Spleen (tissue), 11 donors: ENCODE data around the gene PRTG. TPM values are rescaled to one million over a fixed set of nuclear protein-coding genes. Genes with fewer than 3 reads are reported as not detected.

Experiments used
- DNase-seq: peaks from one replicate; pipeline ENCODE4 v3.0.0-alpha.2; 2020
- H3K27ac ChIP-seq, 8 donors: fragments of 200-600 bp; sonication (generic) in 7 of 8; 1 replicate in 4 of 8; 2 replicates in 4 of 8; pipeline versions ENCODE4 v1.5.0 to v1.8.0; 2016 to 2021; ENCODE audit warnings: inconsistent platforms in 4 of 8, mild to moderate bottlenecking in 4 of 8, moderate library complexity in 1 of 8
- H3K27me3 ChIP-seq, 7 donors: fragments of 200-600 bp; sonication (generic) in 6 of 7; replicated peaks in 1 of 7; 1 replicate in 4 of 7; 2 replicates in 3 of 7; pipeline versions ENCODE4 v1.5.0 to v1.8.0; 2016 to 2021; ENCODE audit warnings: inconsistent platforms in 3 of 7, mild to moderate bottlenecking in 1 of 7
- H3K36me3 ChIP-seq, 6 donors: fragments of 200-600 bp; sonication (generic) in 5 of 6; 1 replicate in 4 of 6; 2 replicates in 2 of 6; pipeline versions ENCODE4 v1.5.0 to v1.8.0; 2016 to 2021; ENCODE audit warnings: inconsistent platforms in 2 of 6
- H3K4me1 ChIP-seq, 6 donors: fragments of 200-600 bp; sonication (generic) in 5 of 6; 1 replicate in 3 of 6; 2 replicates in 3 of 6; pipeline versions ENCODE4 v1.5.0 to v1.8.0; 2016 to 2021; ENCODE audit warnings: inconsistent platforms in 3 of 6
- H3K4me3 ChIP-seq, 8 donors: fragments of 200-600 bp; sonication (generic) in 7 of 8; 1 replicate in 4 of 8; 2 replicates in 4 of 8; pipeline versions ENCODE4 v1.5.0 to v1.8.0; 2016 to 2021; ENCODE audit warnings: inconsistent platforms in 4 of 8, mild to moderate bottlenecking in 4 of 8, moderate library complexity in 2 of 8
- H3K9me3 ChIP-seq, 8 donors: fragments of 200-600 bp; sonication (generic) in 7 of 8; 1 replicate in 4 of 8; 2 replicates in 4 of 8; pipeline versions ENCODE4 v1.5.0 to v1.8.0; 2016 to 2021; ENCODE audit warnings: inconsistent platforms in 4 of 8
- POLR2A ChIP-seq, 3 donors: fragments of 450-650 bp; IDR thresholded peaks; one replicate each; pipeline ENCODE4 v1.5.1; 2017; ENCODE audit warnings: antibody characterized with exemption in 3 of 3, mild to moderate bottlenecking in 1 of 3
- POLR2AphosphoS5 ChIP-seq, 3 donors: sonication (generic); formaldehyde crosslinking; IDR thresholded peaks; one replicate each; pipeline ENCODE4 v1.5.1; 2017; ENCODE audit warnings: antibody characterized with exemption in 3 of 3
- WGBS, 5 donors: extraction: QIAGEN DNeasy Blood & Tissue Kit in 3 of 5; methylation state at CpG; one replicate each; pipeline versions ENCODE4 v1.1.5 to v1.1.7; 2013 to 2018; 5-methylcytosine and 5-hydroxymethylcytosine counted together
- intact Hi-C: fragments of 100-400 bp; cut with DNase I; formaldehyde crosslinking; loops from one replicate; pipeline ENCODE4 v1.15.0; 2023; ENCODE audit warnings: low total_unique reads
- polyA plus RNA-seq, 3 donors: library from polyadenylated mRNA; stranded (reverse); fragments of 200-250 nt; gene quantifications; one replicate each; pipeline ENCODE4 v1.2.1, GENCODE V29; 2013
- total RNA-seq, 7 donors: library from RNA; depleted of rRNA in 3 of 7; stranded (reverse); fragments of >200 nt in 3 of 7; fragmentation: NEBNext Ultra II Directional in 4 of 7; extraction: Animal tissue kit (Norgen Biotek cat#: 25700) in 4 of 7; gene quantifications; one replicate each; pipeline versions ENCODE4 v1.1.0 to v1.2.1, GENCODE V29; 2016 to 2021
- TF ChIP-seq, protein P1 (sequence below), 11 experiments: fragments of 200-600 bp in 7 of 11; fragments of 450-650 bp in 4 of 11; sonication (generic) in 4 of 11; IDR thresholded peaks in 8 of 11; conservative IDR thresholded peaks in 3 of 11; 1 replicate in 7 of 11; 2 replicates in 4 of 11; pipeline versions ENCODE4 v1.4.0 to v1.8.0; 2016 to 2021; ENCODE audit warnings: antibody characterized with exemption in 11 of 11, inconsistent platforms in 4 of 11, mild to moderate bottlenecking in 1 of 11
- donor health status: healthy with polysubstance abuse.
- donor health status: DM: no; HTN: no; CAD: no; lungs with moderate emphysema.
- donor health status: DM: no; HTN: no; CAD: no.
- donor health status: Bipolar disorder and iron deficiency.
- donor health status: healthy.
- donor health status: DM: no; HTN: no; CAD: no.
- donor health status: DM: yes; HTN: yes; CAD: no.

PRTG gene
- total and polyA plus RNA-seq, 10 donors: 0.02 to 1.4 (median 0.49) TPM

DNA sequence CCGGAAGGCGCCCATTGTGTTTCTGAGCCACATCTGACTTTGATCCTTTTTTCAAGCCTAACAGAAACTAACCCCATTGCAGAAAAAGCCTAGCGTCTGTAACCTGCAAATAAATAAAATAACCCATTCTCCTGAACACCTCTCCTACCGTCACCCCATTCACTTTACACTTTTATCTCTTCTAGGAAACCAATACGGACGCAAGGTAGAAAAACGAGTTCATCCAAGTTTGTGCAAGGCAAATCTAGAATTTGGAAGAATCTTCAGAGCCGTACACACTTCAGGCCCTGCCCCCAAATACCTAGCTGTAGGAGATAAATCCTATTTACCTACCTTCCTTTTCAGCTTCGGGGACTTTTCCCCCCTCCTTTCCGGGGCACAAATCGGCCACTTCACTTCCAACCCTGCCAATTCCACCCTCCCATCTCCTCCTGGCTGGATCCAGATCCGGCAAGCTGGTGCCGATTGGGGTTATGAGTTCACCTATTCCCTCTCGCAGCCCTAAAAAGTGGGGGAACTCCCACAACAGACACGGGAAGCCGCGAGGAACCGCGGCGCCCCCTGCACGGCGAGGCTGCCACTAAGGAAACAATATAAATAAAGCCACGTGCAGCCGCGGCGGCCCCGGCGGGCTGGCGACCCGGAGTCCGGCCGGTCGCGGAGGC lies 987 bp downstream of the PRTG start:
- H3K4me3 ChIP-seq: peak overlapping the region; percentile 35 to 84 (median 62)
- TF ChIP-seq POLR2A (IDR thresholded peaks at IDR 0.05): no peak
- TF ChIP-seq POLR2AphosphoS5 (IDR thresholded peaks at IDR 0.05): no peak
- TF ChIP-seq, protein P1, sequence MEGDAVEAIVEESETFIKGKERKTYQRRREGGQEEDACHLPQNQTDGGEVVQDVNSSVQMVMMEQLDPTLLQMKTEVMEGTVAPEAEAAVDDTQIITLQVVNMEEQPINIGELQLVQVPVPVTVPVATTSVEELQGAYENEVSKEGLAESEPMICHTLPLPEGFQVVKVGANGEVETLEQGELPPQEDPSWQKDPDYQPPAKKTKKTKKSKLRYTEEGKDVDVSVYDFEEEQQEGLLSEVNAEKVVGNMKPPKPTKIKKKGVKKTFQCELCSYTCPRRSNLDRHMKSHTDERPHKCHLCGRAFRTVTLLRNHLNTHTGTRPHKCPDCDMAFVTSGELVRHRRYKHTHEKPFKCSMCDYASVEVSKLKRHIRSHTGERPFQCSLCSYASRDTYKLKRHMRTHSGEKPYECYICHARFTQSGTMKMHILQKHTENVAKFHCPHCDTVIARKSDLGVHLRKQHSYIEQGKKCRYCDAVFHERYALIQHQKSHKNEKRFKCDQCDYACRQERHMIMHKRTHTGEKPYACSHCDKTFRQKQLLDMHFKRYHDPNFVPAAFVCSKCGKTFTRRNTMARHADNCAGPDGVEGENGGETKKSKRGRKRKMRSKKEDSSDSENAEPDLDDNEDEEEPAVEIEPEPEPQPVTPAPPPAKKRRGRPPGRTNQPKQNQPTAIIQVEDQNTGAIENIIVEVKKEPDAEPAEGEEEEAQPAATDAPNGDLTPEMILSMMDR (IDR thresholded peaks at IDR 0.05 in 8 of 11, conservative IDR thresholded peaks at IDR 0.05 in 3 of 11): no peak
- H3K9me3 ChIP-seq: no peaks in the 10 kb centered on the region
- peaks cover 5 to 25% (median 22%) of the 10 kb centered on the region in 6 donors for H3K4me1 ChIP-seq
- peaks cover 0 to 77% (median 37%) of the 10 kb centered on the region in 7 donors for H3K27me3 ChIP-seq
- H3K36me3 ChIP-seq: no peaks in the 10 kb centered on the region
- no peak overlapping the region for H3K27ac ChIP-seq
- WGBS, 5 donors: 2 to 3% (median 3%) methylated on average over 34 of the region's 34 CpGs
- intact Hi-C loops: no loop called here
- no peak for DNase-seq

DNA sequence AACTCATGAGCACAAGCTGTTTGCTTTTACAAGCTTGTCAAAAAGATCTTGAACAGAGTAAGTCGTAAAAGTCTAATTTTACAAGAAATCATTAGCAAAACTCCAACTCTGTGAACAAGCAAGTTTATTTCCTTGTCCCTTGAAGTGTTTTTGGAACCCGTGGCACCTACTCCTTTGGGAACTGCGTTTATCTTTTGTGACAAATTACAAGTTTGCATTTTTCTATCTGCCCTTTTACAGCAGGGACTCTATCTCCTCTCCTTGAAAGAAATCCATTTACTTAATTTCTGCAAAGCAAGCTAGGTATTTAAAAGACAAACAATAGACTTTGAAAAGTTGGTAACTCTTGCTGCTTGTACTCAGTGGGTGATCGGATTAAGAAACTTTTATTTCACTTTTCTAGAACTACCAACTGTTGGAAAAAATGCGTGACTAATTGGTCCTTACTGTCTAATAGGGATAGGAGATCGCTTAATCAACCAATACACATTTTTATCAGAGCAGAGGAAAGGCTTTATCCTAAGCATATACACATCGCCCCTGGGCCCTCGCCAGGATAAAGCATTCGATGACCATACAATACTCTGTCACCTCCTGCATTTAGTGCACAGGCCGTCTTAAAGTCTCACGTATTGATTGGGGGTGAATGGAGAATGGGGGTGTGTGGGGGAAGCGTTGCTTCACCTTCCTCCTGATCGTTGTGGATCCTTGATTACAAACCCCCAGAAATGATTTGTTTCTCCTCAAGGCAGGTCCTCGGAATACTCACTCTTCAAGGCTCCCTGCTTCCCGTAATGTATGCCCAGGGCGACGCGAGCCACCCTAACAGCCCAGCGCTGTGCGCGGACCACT lies 1.7 kb downstream of the PRTG start:
- intact Hi-C loops: no loop called here
- H3K36me3 ChIP-seq: no peaks in the 10 kb centered on the region
- peaks cover 0 to 77% (median 37%) of the 10 kb centered on the region in 7 donors for H3K27me3 ChIP-seq
- no peaks in the 10 kb centered on the region for H3K9me3 ChIP-seq
- DNase-seq: no peak
- H3K4me1 ChIP-seq: peaks cover 5 to 25% (median 22%) of the 10 kb centered on the region in 6 donors
- H3K4me3 ChIP-seq: peak overlapping the region in 4 of 8 donors; percentile 55 to 84 (median 68)
- no peak overlapping the region for H3K27ac ChIP-seq
- 24 to 32% (median 24%) methylated on average over 21 of the region's 21 CpGs for WGBS, 5 donors
- TF ChIP-seq, protein P1 (IDR thresholded peaks at IDR 0.05 in 8 of 11, conservative IDR thresholded peaks at IDR 0.05 in 3 of 11): no peak
- no peak for TF ChIP-seq POLR2A (IDR thresholded peaks at IDR 0.05)
- no peak for TF ChIP-seq POLR2AphosphoS5 (IDR thresholded peaks at IDR 0.05)

DNA sequence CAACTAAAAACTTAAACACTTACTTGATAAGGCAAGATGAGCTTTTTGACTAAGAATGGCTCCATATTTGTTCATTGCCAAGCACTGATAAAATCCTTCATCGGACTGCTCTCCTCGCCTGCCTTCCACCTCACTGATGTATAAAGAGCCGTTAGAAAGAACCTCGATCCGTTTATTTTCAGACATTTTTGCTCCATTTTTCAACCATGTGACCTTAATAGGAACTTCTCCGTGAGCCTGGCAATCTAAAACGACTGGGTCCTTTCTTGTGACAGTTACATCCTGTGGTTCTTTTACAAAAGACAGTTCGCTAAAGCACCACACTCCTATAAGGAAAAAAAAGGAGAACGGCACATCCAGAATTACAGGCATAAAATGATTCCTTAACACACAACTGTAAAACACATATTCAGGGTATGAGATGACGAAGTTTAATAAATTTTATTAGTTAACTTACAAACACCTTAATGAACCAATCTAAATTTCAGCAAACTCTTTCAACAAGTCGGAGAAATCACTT lies 2.5 kb downstream of the PRTG start:
- TF ChIP-seq POLR2A (IDR thresholded peaks at IDR 0.05): no peak
- no peak for TF ChIP-seq POLR2AphosphoS5 (IDR thresholded peaks at IDR 0.05)
- TF ChIP-seq, protein P1 (IDR thresholded peaks at IDR 0.05 in 8 of 11, conservative IDR thresholded peaks at IDR 0.05 in 3 of 11): no peak
- Histone ChIP-seq H3K4me3 (no peak overlapping the region), H3K4me1 (peaks cover 5 to 25% (median 22%) of the 10 kb centered on the region in 6 donors), H3K36me3 (no peaks in the 10 kb centered on the region), H3K27me3 (peaks cover 0 to 77% (median 37%) of the 10 kb centered on the region in 7 donors), H3K27ac (no peak overlapping the region), H3K9me3 (no peaks in the 10 kb centered on the region)
- DNase-seq: no peak
- WGBS, 5 donors: 40 to 54% (median 41%) methylated on average over 11 of the region's 11 CpGs
- intact Hi-C loops: no loop called here

DNA sequence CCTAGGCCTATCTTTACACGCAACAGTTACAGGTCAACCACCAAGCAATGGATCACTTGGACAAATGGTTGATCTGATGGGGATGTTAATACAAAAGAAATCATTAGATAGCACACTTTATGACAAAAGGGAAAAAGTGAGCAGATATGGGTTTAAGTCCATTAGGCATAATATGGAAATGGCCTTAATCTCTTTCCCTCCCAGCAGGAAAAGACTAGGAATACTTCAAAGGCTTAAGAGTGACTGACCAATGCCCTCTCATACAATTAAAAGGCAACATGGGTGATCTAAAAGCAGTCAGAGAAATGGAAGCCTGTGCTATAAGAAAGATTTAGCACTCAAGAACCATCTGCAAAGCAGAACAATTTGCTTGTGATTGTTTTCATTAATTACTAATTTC lies 3.3 kb downstream of the PRTG start:
- H3K4me1 ChIP-seq: peaks cover 5 to 25% (median 22%) of the 10 kb centered on the region in 6 donors
- H3K27ac ChIP-seq: no peak overlapping the region
- peaks cover 0 to 69% (median 37%) of the 10 kb centered on the region in 7 donors for H3K27me3 ChIP-seq
- no peak for DNase-seq
- TF ChIP-seq POLR2AphosphoS5 (IDR thresholded peaks at IDR 0.05): no peak
- TF ChIP-seq, protein P1 (IDR thresholded peaks at IDR 0.05 in 8 of 11, conservative IDR thresholded peaks at IDR 0.05 in 3 of 11): no peak
- TF ChIP-seq POLR2A (IDR thresholded peaks at IDR 0.05): no peak
- no peaks in the 10 kb centered on the region for H3K9me3 ChIP-seq
- H3K4me3 ChIP-seq: no peak overlapping the region
- no peaks in the 10 kb centered on the region for H3K36me3 ChIP-seq
- WGBS, 5 donors: 88 to 100% (median 95%) methylated on average over 1 of the region's 1 CpG
- intact Hi-C loops: no loop called here
